Frontal cortex (tissue), 4 donors: ENCODE measurements around the gene CNPPD1. TPM values are rescaled to one million over a fixed set of nuclear protein-coding genes. Genes with fewer than 3 reads are reported as not detected.

Source experiments
- DNase-seq, 2 donors: peaks; one replicate each; pipeline ENCODE4 v3.0.0; 2012; ENCODE audit warnings: low spot score in 2 of 2
- FAIRE-seq: peaks from 2 replicates; lab custom pipeline; 2012; peaks lifted over from hg19 to GRCh38; lab: Jason Lieb, UNC
- total RNA-seq: library from RNA; depleted of rRNA; stranded (reverse); fragments of >200 nt; gene quantifications from one replicate; pipeline ENCODE4 v1.2.3, GENCODE V29; 2014
- donor health status: control.
- donor health status: control.
- donor health status: control.

CNPPD1 gene
- 32.2 TPM for total RNA-seq

- FAIRE-seq: no peak
- peak; percentile 87 to 91 for DNase-seq
These were observed at the start of gene CNPPD1 for GRCh38 chr2:219176818-219177551. Gene CNPPD1, minus strand, starts transcription at chr2:219176925. Its CDS starts 97 bp downstream, at chr2:219176828.

- DNase-seq (no peak), FAIRE-seq (no peak)
These were observed 48.6 kb upstream of the CNPPD1 start for GRCh38 chr2:219225350-219225749.

GRCh38 chr2:219223831-219224610 is 47.3 kb upstream of the CNPPD1 start:
- no peak for FAIRE-seq
- no peak for DNase-seq

- no peak for DNase-seq
- no peak for FAIRE-seq
These were observed 45.3 kb upstream of the CNPPD1 start for GRCh38 chr2:219221957-219222518.

- no peak for DNase-seq
- FAIRE-seq: no peak
These were observed 44.1 kb upstream of the CNPPD1 start for GRCh38 chr2:219220652-219221402.

- no peak for DNase-seq
- FAIRE-seq: no peak
These were observed 43.2 kb upstream of the CNPPD1 start for GRCh38 chr2:219219784-219220532.

- peak; percentile 8 for FAIRE-seq
- DNase-seq: peak; percentile 95 to 98
These were observed 42.3 kb upstream of the CNPPD1 start, which contains the start of gene ABCB6 for GRCh38 chr2:219218732-219219701. Gene ABCB6, minus strand, starts transcription at chr2:219218958. Its CDS starts 285 bp downstream, at chr2:219218673.

- FAIRE-seq (no peak), DNase-seq (peak in 1 of 2 donors; percentile 56)
These were observed 41.5 kb upstream of the CNPPD1 start for GRCh38 chr2:219218217-219218731.

GRCh38 chr2:219216535-219216915 is 39.8 kb upstream of the CNPPD1 start:
- FAIRE-seq (no peak), DNase-seq (no peak)

GRCh38 chr2:219215871-219216534 is 39.3 kb upstream of the CNPPD1 start:
- FAIRE-seq (no peak), DNase-seq (no peak)

GRCh38 chr2:219214786-219215185 is 38.1 kb upstream of the CNPPD1 start:
- DNase-seq: no peak
- FAIRE-seq: no peak

- FAIRE-seq: no peak
- no peak for DNase-seq
These were observed 37.4 kb upstream of the CNPPD1 start for GRCh38 chr2:219214141-219214540.

GRCh38 chr2:219213486-219214071 is 36.9 kb upstream of the CNPPD1 start:
- FAIRE-seq (no peak), DNase-seq (no peak)

- no peak for DNase-seq
- no peak for FAIRE-seq
These were observed 36.3 kb upstream of the CNPPD1 start for GRCh38 chr2:219213026-219213415.

GRCh38 chr2:219210886-219211362 is 34.2 kb upstream of the CNPPD1 start:
- DNase-seq: no peak
- no peak for FAIRE-seq

- FAIRE-seq: no peak
- DNase-seq: no peak
These were observed 33.6 kb upstream of the CNPPD1 start for GRCh38 chr2:219210196-219210885.
